Measurements from ENCODE around the gene SYMPK.

Gene SYMPK

GRCh38 chr19:45798995-45799517 is 63.9 kb downstream of the SYMPK start:
- ATAC-seq (peak; percentile 60), DNase-seq (peak; percentile 68)
- no peak overlapping the region for H3K4me3 Mint-ChIP-seq
- no peaks in the 10 kb centered on the region for H3K9me3 Mint-ChIP-seq
- peaks cover 56% of the 10 kb centered on the region for H3K27me3 Mint-ChIP-seq
- H3K27ac Mint-ChIP-seq = no peak overlapping the region
- peaks cover 5% of the 10 kb centered on the region for H3K4me1 Mint-ChIP-seq
- H3K36me3 Mint-ChIP-seq (ENCODE audit: low read depth) = no peaks in the 10 kb centered on the region

- no peak overlapping the region for H3K4me3 Mint-ChIP-seq
- no peaks in the 10 kb centered on the region for H3K9me3 Mint-ChIP-seq
- DNase-seq (no peak), ATAC-seq (no peak)
- H3K27me3 Mint-ChIP-seq = peaks cover 45% of the 10 kb centered on the region
- H3K36me3 Mint-ChIP-seq (ENCODE audit: low read depth) = peaks cover 18% of the 10 kb centered on the region
- no peak overlapping the region for H3K27ac Mint-ChIP-seq
- H3K4me1 Mint-ChIP-seq = peaks cover 37% of the 10 kb centered on the region
Observed at GRCh38 chr19:45794627-45795026, 68.3 kb downstream of the SYMPK start.

DNA sequence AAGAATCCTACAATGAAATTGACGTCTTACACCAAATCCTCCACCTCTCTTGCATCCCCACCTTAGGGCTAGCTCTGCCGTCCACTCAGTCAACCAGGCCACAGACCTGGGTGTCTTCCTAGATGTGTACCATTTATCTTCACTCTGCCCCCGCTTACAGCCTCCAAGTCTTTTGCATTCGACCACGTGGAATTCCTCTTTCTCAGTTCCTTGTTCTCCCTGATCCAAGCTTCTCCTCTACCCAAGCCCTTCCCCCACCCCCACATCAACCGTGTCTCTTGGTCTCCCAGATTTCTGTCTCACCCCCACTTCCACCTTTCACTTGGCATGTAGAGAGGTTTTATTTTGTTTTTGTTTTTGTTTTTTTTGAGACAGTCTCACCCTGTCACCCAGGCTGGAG is 69.1 kb downstream of the SYMPK start:
- H3K27me3 Mint-ChIP-seq = peaks cover 44% of the 10 kb centered on the region
- no peaks in the 10 kb centered on the region for H3K9me3 Mint-ChIP-seq
- peaks cover 25% of the 10 kb centered on the region for H3K36me3 Mint-ChIP-seq (ENCODE audit: low read depth)
- H3K4me3 Mint-ChIP-seq = peak overlapping the region; percentile 24
- H3K4me1 Mint-ChIP-seq = peaks cover 34% of the 10 kb centered on the region
- H3K27ac Mint-ChIP-seq = peak overlapping the region; percentile 59
- ATAC-seq (no peak), DNase-seq (no peak)

DNA sequence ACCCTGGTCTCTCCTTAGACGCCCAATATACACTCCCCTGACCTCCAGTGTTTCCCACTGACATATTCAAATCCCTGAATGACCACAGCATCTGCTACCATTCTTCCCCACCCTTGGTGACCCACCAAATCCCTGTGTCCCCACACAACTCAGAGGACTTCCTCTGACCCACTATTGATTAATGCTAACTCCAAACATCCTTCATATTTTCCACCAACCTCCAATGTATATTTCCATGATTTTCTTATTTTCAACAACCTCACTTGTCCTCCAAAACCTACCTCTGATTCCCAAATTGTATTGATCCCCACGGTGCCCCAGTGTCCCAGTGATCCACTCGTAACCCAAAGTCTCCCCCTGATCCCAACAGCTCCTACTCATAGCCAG is 69.8 kb downstream of the SYMPK start:
- Mint-ChIP-seq H3K9me3 (no peaks in the 10 kb centered on the region), H3K27me3 (peaks cover 37% of the 10 kb centered on the region), H3K36me3 (ENCODE audit: low read depth) (peaks cover 32% of the 10 kb centered on the region), H3K27ac (peak overlapping the region; percentile 92), H3K4me3 (peak overlapping the region; percentile 66), H3K4me1 (peaks cover 34% of the 10 kb centered on the region)
- DNase-seq = no peak
- no peak for ATAC-seq

DNA sequence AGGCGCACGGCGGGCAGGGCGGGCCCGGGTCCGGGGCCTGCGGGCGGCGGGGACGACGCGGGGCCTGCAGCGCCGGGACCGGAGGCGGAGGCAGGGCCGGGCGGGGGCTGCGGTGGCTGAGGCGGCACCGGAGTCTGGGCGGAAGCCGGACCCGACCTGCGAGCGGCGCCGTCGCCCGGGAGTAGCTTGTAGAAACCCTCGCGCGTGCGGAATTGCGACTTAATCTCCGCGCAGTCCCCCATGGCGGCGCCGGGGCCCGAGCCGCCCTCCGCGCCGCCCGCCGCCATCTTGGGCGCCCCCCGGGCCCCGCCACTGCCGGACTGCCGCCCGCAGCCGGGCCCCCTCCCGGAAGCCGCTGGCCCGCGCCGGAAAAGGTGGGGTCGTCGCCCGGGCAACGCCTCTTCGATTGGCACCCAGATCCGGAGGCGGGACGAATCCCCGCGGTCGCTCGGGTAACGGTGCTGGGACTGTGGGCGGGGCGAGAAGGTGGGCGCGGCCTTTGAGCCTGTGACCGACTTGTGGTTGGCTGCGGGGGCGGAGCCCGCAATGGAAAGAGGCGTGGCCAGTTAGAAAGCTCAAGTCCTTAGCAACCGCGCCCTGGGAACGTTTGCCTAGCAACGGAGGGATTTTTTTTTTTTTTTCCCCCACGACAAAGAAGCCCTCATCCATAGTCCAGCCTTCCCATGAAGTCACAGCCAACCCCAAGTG is 70.3 kb downstream of the SYMPK start, which contains the start of gene DMWD:
TSS of gene DMWD (minus strand) at position 376 of the 708 bp plus-strand sequence. CDS start at position 287, 89 bp downstream.
- Mint-ChIP-seq H3K4me3 (peak within 1 kb of the TSS; percentile 90), H3K27me3 (peaks cover 33% of the 10 kb centered on the region), H3K36me3 (ENCODE audit: low read depth) (peaks cover 36% of the 10 kb centered on the region), H3K27ac (peak within 1 kb of the TSS; percentile 92), H3K9me3 (no peaks in the 10 kb centered on the region), H3K4me1 (peaks cover 34% of the 10 kb centered on the region)
- ATAC-seq (peak; percentile 90), DNase-seq (peak; percentile 100)

GRCh38 chr19:45791744-45792469 is 71.0 kb downstream of the SYMPK start:
- H3K4me3 Mint-ChIP-seq = peak overlapping the region; percentile 90
- H3K27ac Mint-ChIP-seq = peak overlapping the region; percentile 77
- H3K27me3 Mint-ChIP-seq = peaks cover 30% of the 10 kb centered on the region
- DNase-seq (peak; percentile 40), ATAC-seq (peak; percentile 17)
- peaks cover 43% of the 10 kb centered on the region for H3K36me3 Mint-ChIP-seq (ENCODE audit: low read depth)
- no peaks in the 10 kb centered on the region for H3K9me3 Mint-ChIP-seq
- H3K4me1 Mint-ChIP-seq = peaks cover 34% of the 10 kb centered on the region

DNA sequence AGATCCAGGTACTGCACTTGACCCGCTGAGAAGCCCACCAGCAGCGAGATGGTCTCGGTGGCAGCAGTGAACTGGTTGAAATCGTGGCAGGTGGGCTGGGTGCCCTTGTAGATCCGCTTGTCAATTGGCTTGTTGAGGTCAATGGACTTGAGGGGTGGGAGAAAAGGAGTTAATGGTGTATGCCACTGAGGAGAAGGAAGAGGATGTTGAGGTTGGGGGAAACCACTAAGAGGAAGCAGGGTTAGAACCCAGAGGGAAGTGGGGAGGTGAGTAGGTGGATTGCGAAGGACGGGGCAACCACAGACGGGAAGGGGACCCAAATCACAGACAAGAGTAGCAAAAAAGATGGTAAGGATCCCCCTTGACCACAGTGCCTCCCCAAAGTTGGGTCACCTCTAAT is 72.0 kb downstream of the SYMPK start:
- Mint-ChIP-seq H3K9me3 (no peaks in the 10 kb centered on the region), H3K27me3 (peaks cover 21% of the 10 kb centered on the region), H3K36me3 (ENCODE audit: low read depth) (peaks cover 52% of the 10 kb centered on the region), H3K27ac (peak overlapping the region; percentile 34), H3K4me3 (peak overlapping the region; percentile 90), H3K4me1 (peaks cover 34% of the 10 kb centered on the region)
- DNase-seq (peak; percentile 53), ATAC-seq (no peak)

GRCh38 chr19:45789035-45789786 is 73.7 kb downstream of the SYMPK start:
- ATAC-seq (no peak), DNase-seq (no peak)
- no peak overlapping the region for H3K4me3 Mint-ChIP-seq
- no peaks in the 10 kb centered on the region for H3K9me3 Mint-ChIP-seq
- H3K4me1 Mint-ChIP-seq = peaks cover 32% of the 10 kb centered on the region
- peaks cover 52% of the 10 kb centered on the region for H3K36me3 Mint-ChIP-seq (ENCODE audit: low read depth)
- peaks cover 8% of the 10 kb centered on the region for H3K27me3 Mint-ChIP-seq
- H3K27ac Mint-ChIP-seq = no peak overlapping the region

GRCh38 chr19:45786533-45786894 is 76.4 kb downstream of the SYMPK start:
- Mint-ChIP-seq H3K36me3 (ENCODE audit: low read depth) (peaks cover 46% of the 10 kb centered on the region), H3K4me1 (peaks cover 12% of the 10 kb centered on the region), H3K9me3 (no peaks in the 10 kb centered on the region), H3K27ac (no peak overlapping the region), H3K4me3 (no peak overlapping the region), H3K27me3 (peaks cover 2% of the 10 kb centered on the region)
- ATAC-seq (no peak), DNase-seq (no peak)

DNA sequence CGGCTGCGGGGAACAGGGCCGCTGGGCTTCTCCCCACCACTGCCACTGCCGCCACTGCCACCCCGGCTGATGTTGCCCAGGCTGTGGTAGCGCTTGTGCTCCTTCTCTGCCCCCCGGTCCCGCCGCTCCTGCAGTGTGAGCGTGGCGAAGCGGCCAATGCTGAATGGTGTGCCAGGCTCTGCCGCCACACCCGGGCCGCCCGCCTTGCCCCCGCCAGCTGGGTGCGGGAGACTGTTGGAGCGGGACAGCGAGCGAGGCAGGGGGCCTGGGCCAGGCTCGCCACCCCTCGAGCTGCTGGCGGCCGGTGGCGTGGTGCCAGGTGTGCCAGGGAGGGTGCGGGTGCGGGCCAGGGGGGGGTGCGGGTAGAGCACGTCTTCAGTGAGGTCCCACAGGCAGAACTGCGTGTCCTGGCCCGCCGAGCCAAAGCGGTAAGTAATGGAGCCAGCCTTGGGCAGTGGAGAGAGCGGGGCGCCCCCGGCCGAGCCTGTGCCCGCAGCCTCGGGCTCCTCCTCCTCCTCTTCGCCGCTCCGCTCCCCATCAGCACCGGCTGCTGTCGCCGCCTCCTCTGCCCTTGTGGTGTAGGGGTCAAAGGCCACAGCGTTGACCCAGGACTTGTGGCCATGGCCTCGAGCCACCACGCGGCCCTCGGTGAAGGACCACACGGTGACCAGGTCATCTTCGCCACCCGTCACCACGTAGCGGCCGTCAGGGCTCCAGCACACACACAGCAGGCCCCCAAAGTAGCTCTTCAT is 77.0 kb downstream of the SYMPK start:
- Mint-ChIP-seq H3K4me1 (peaks cover 6% of the 10 kb centered on the region), H3K36me3 (ENCODE audit: low read depth) (peaks cover 44% of the 10 kb centered on the region), H3K4me3 (no peak overlapping the region), H3K27me3 (peaks cover 4% of the 10 kb centered on the region), H3K9me3 (no peaks in the 10 kb centered on the region), H3K27ac (no peak overlapping the region)
- ATAC-seq (no peak), DNase-seq (no peak)

GRCh38 chr19:45785097-45785496 is 77.8 kb downstream of the SYMPK start:
- ATAC-seq = no peak
- Mint-ChIP-seq H3K36me3 (ENCODE audit: low read depth) (peaks cover 37% of the 10 kb centered on the region), H3K27me3 (peaks cover 8% of the 10 kb centered on the region)

GRCh38 chr19:45784096-45784495 is 78.9 kb downstream of the SYMPK start:
- H3K36me3 Mint-ChIP-seq (ENCODE audit: low read depth) = peaks cover 29% of the 10 kb centered on the region

More at GRCh38 chr19:45785097-45785496, 77.8 kb downstream of the SYMPK start:
- H3K9me3 Mint-ChIP-seq = no peaks in the 10 kb centered on the region
- DNase-seq = no peak
- no peak overlapping the region for H3K27ac Mint-ChIP-seq
- H3K4me1 Mint-ChIP-seq = no peaks in the 10 kb centered on the region
- no peak overlapping the region for H3K4me3 Mint-ChIP-seq

DNA sequence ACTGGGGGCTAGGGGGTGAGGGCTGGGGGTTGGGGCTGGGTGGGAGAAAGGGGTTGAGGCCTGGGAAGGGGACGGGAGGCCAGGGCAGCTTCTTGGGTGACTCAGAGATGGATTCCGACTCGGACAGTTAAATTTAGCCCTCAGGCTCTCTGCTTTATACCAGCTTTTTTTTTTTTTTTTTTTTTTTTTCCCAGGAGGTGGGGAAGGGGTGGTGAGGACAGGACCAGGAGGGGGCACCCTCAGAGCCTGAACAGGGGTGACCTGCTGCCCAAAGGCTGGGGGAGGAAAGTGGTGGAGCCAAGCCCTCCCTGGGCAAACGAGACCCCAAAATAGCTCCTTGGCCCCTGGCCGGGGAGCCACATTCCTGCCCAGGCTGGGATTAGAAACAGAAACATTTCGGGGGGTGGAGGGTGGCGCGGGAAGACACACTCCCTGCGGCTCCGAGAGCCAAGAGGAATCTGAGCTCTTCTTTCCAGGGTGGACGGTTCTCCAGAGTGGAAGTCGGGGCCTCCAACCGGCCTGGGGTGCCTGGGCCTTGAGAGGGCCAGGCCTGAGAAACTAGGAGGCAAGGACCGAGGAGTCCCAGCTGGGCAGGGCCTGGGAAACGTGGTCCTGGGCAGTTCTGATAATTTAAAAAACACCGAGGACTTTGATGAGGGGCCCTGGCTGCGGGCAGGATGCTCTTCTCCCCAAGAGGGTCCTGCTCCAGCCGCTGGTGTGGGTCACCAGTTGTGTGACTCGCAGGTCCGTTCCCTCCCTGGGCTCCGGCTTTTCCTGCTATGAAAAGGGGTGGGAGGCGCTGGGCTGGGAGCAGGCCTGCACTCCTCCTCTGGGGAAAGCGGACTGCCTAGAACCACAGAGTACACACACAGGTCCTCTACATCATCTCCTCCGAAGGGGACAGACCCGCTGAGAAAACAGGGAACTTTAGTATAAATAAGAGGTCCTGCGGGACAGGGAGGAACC is 79.8 kb downstream of the SYMPK start:
- peaks cover 13% of the 10 kb centered on the region for H3K4me1 Mint-ChIP-seq
- H3K4me3 Mint-ChIP-seq = no peak overlapping the region
- H3K36me3 Mint-ChIP-seq (ENCODE audit: low read depth) = peaks cover 22% of the 10 kb centered on the region
- no peak for DNase-seq
- no peaks in the 10 kb centered on the region for H3K9me3 Mint-ChIP-seq
- no peak overlapping the region for H3K27ac Mint-ChIP-seq
- H3K27me3 Mint-ChIP-seq = peaks cover 22% of the 10 kb centered on the region
- ATAC-seq = no peak

More at GRCh38 chr19:45784096-45784495, 78.9 kb downstream of the SYMPK start:
- Mint-ChIP-seq H3K27ac (no peak overlapping the region), H3K4me1 (peaks cover 6% of the 10 kb centered on the region), H3K9me3 (no peaks in the 10 kb centered on the region), H3K27me3 (peaks cover 17% of the 10 kb centered on the region), H3K4me3 (no peak overlapping the region)
- ATAC-seq = no peak
- no peak for DNase-seq
